Mesothelial cell of epicardium (in vitro differentiated cells): ENCODE measurements around the gene NTN4. TPM values are rescaled to one million over a fixed set of nuclear protein-coding genes. Genes with fewer than 3 reads are reported as not detected.

Source experiments
- DNase-seq, 2 experiments: peaks; one replicate each; pipeline ENCODE4 v3.0.0; 2021; ENCODE audit warnings: low spot score in 2 of 2; ENCODE audit not compliant: unreplicated experiment in 2 of 2
- H3K27ac Mint-ChIP-seq: 2 replicates; pipeline ENCODE4 v1.8.0; 2021; ENCODE audit warnings: mixed read lengths
- H3K27me3 Mint-ChIP-seq: 2 replicates; pipeline ENCODE4 v1.8.0; 2021; ENCODE audit warnings: low read depth, mixed read lengths
- H3K36me3 Mint-ChIP-seq: 2 replicates; pipeline ENCODE4 v1.8.0; 2021; ENCODE audit warnings: mixed read lengths
- H3K4me1 Mint-ChIP-seq: 2 replicates; pipeline ENCODE4 v1.8.0; 2021; ENCODE audit warnings: mixed read lengths
- H3K4me3 Mint-ChIP-seq: 2 replicates; pipeline ENCODE4 v1.8.0; 2021; ENCODE audit warnings: mild to moderate bottlenecking, moderate library complexity, mixed read lengths
- H3K9me3 Mint-ChIP-seq: 2 replicates; pipeline ENCODE4 v1.8.0; 2021; ENCODE audit warnings: mixed read lengths
- CTCF ChIP-seq: fragments of 200-600 bp; sonication (generic); IDR thresholded peaks from one replicate; pipeline ENCODE4 v1.5.0; 2021; ENCODE audit warnings: antibody characterized with exemption; ENCODE audit not compliant: unreplicated experiment
- total RNA-seq: library from RNA; stranded (reverse); gene quantifications from 3 replicates; pipeline ENCODE4 v1.2.1, GENCODE V29; 2021

The NTN4 gene
- total RNA-seq, 1 donor from 2014 or later: 6.0 TPM

GRCh38 chr12:95720146-95720545, 70.4 kb downstream of the NTN4 start:
- Mint-ChIP-seq H3K4me3 (no peak overlapping the region), H3K4me1 (peaks cover 41% of the 10 kb centered on the region), H3K9me3 (no peaks in the 10 kb centered on the region), H3K27me3 (no peaks in the 10 kb centered on the region), H3K36me3 (no peaks in the 10 kb centered on the region), H3K27ac (no peak overlapping the region)
- no peak for TF ChIP-seq CTCF
- no peak for DNase-seq

GRCh38 chr12:95718772-95719171, 71.8 kb downstream of the NTN4 start:
- H3K27ac Mint-ChIP-seq: no peak overlapping the region
- peaks cover 29% of the 10 kb centered on the region for H3K4me1 Mint-ChIP-seq
- H3K36me3 Mint-ChIP-seq: no peaks in the 10 kb centered on the region
- DNase-seq: no peak
- H3K4me3 Mint-ChIP-seq: no peak overlapping the region
- no peak for TF ChIP-seq CTCF
- H3K27me3 Mint-ChIP-seq: no peaks in the 10 kb centered on the region
- no peaks in the 10 kb centered on the region for H3K9me3 Mint-ChIP-seq

GRCh38 chr12:95718006-95718431, 72.5 kb downstream of the NTN4 start:
- Mint-ChIP-seq H3K27me3 (no peaks in the 10 kb centered on the region), H3K4me3 (no peak overlapping the region), H3K4me1 (peaks cover 27% of the 10 kb centered on the region), H3K36me3 (no peaks in the 10 kb centered on the region), H3K27ac (no peak overlapping the region), H3K9me3 (no peaks in the 10 kb centered on the region)
- no peak for DNase-seq
- no peak for TF ChIP-seq CTCF

GRCh38 chr12:95717316-95717928, 73.1 kb downstream of the NTN4 start:
- H3K27me3 Mint-ChIP-seq: no peaks in the 10 kb centered on the region
- no peak overlapping the region for H3K27ac Mint-ChIP-seq
- DNase-seq: no peak
- H3K36me3 Mint-ChIP-seq: no peaks in the 10 kb centered on the region
- H3K4me1 Mint-ChIP-seq: peaks cover 27% of the 10 kb centered on the region
- no peak for TF ChIP-seq CTCF
- H3K4me3 Mint-ChIP-seq: no peak overlapping the region
- no peaks in the 10 kb centered on the region for H3K9me3 Mint-ChIP-seq

GRCh38 chr12:95715177-95715576, 75.4 kb downstream of the NTN4 start:
- no peaks in the 10 kb centered on the region for H3K9me3 Mint-ChIP-seq
- H3K27me3 Mint-ChIP-seq: no peaks in the 10 kb centered on the region
- TF ChIP-seq CTCF: no peak
- peaks cover 27% of the 10 kb centered on the region for H3K4me1 Mint-ChIP-seq
- no peak overlapping the region for H3K4me3 Mint-ChIP-seq
- H3K36me3 Mint-ChIP-seq: no peaks in the 10 kb centered on the region
- no peak overlapping the region for H3K27ac Mint-ChIP-seq
- DNase-seq: no peak

- no peaks in the 10 kb centered on the region for H3K27me3 Mint-ChIP-seq
- H3K4me1 Mint-ChIP-seq: peaks cover 20% of the 10 kb centered on the region
- H3K4me3 Mint-ChIP-seq: no peak overlapping the region
- no peaks in the 10 kb centered on the region for H3K9me3 Mint-ChIP-seq
- TF ChIP-seq CTCF: no peak
- no peak overlapping the region for H3K27ac Mint-ChIP-seq
- DNase-seq: no peak
- no peaks in the 10 kb centered on the region for H3K36me3 Mint-ChIP-seq
Observed at GRCh38 chr12:95712269-95712668, 78.3 kb downstream of the NTN4 start.
